HepG2 (cell line): ENCODE results near the gene DPM1. TPM values are rescaled to one million over a fixed set of nuclear protein-coding genes. Genes with fewer than 3 reads are reported as not detected.

Experiments used
- GATA4 ChIP-seq: sonication (generic); IDR thresholded peaks from 2 replicates; pipeline ENCODE4 v1.6.1; 2016; ENCODE audit warnings: antibody characterized with exemption, low read depth, borderline replicate concordance
- HBP1 ChIP-seq: IDR thresholded peaks from 2 replicates; pipeline ENCODE4 v1.6.1; 2016; ENCODE audit warnings: low read depth, control low read depth
- KLF12 ChIP-seq: sonication (generic); formaldehyde crosslinking; IDR thresholded peaks from 2 replicates; pipeline ENCODE4 v1.4.0; 2020; ENCODE audit warnings: missing genetic modification reagents, borderline replicate concordance
- MEIS2 ChIP-seq: sonication (generic); formaldehyde crosslinking; IDR thresholded peaks from 2 replicates; pipeline ENCODE4 v1.9.0; 2021; ENCODE audit warnings: mild to moderate bottlenecking, missing genetic modification reagents
- PATZ1 ChIP-seq: sonication (generic); formaldehyde crosslinking; IDR thresholded peaks from 2 replicates; pipeline ENCODE4 v1.4.0; 2020; ENCODE audit warnings: missing genetic modification reagents
- SMYD3 ChIP-seq: sonication (generic); formaldehyde crosslinking; IDR thresholded peaks from 2 replicates; pipeline ENCODE4 v1.8.1; 2023; ENCODE audit warnings: mild to moderate bottlenecking, missing genetic modification reagents
- SOX6 ChIP-seq, 2 experiments: fragments of 450-650 bp in 1 of 2; sonication (generic) in 1 of 2; formaldehyde crosslinking in 1 of 2; IDR thresholded peaks; 2 replicates each; pipeline versions ENCODE4 v1.4.0 to v1.6.1; 2017 to 2020; ENCODE audit warnings: antibody characterized with exemption in 1 of 2, mild to moderate bottlenecking in 1 of 2, missing genetic modification reagents in 1 of 2
- ZNF687 ChIP-seq: sonication (generic); formaldehyde crosslinking; IDR thresholded peaks from 2 replicates; pipeline ENCODE4 v1.5.1; 2020; ENCODE audit warnings: mild to moderate bottlenecking, missing genetic modification reagents, moderate library complexity
- ZNF891 ChIP-seq: sonication (generic); formaldehyde crosslinking; IDR thresholded peaks from 2 replicates; pipeline ENCODE4 v1.5.0; 2020; ENCODE audit warnings: mild to moderate bottlenecking, missing genetic modification reagents
- polyA plus RNA-seq, 8 experiments: library from polyadenylated mRNA; depleted of rRNA in 3 of 8; stranded (reverse) in 7 of 8; unstranded in 1 of 8; fragments of >200 nt; fragmentation: Illumina TruSeq in 4 of 8; extraction: Trizol in 4 of 8; gene quantifications; 2 replicates each; pipeline versions ENCODE4 v1.2.1 to v1.2.3, GENCODE V29; 2011 to 2016; ENCODE audit warnings: low read depth in 4 of 8, missing spikeins in 1 of 8, mixed read lengths in 1 of 8; ENCODE audit not compliant: insufficient read depth in 1 of 8
- total RNA-seq, 5 experiments: library from RNA; depleted of rRNA; stranded (reverse); fragments of >200 nt; fragmentation: Illumina TruSeq; extraction: Trizol; gene quantifications; 2 replicates each; pipeline ENCODE4 v1.2.3, GENCODE V29; 2016; ENCODE audit warnings: low read depth in 1 of 5
- TF ChIP-seq, protein P1 (sequence below): IDR thresholded peaks from 2 replicates; pipeline ENCODE4 v1.6.1; 2012; ENCODE audit warnings: low read length, improper control_type of control experiment
- TF ChIP-seq, protein P2 (sequence below): sonication (generic); formaldehyde crosslinking; IDR thresholded peaks from 2 replicates; pipeline ENCODE4 v1.9.0; 2022; ENCODE audit warnings: missing genetic modification reagents, mild to moderate bottlenecking, borderline replicate concordance

Gene DPM1
- total and polyA plus RNA-seq, 2 of the 13 experiments (the other 11 are each of a cell fraction or from before 2014, with no cell fraction given): 83.2 to 161 TPM

DNA sequence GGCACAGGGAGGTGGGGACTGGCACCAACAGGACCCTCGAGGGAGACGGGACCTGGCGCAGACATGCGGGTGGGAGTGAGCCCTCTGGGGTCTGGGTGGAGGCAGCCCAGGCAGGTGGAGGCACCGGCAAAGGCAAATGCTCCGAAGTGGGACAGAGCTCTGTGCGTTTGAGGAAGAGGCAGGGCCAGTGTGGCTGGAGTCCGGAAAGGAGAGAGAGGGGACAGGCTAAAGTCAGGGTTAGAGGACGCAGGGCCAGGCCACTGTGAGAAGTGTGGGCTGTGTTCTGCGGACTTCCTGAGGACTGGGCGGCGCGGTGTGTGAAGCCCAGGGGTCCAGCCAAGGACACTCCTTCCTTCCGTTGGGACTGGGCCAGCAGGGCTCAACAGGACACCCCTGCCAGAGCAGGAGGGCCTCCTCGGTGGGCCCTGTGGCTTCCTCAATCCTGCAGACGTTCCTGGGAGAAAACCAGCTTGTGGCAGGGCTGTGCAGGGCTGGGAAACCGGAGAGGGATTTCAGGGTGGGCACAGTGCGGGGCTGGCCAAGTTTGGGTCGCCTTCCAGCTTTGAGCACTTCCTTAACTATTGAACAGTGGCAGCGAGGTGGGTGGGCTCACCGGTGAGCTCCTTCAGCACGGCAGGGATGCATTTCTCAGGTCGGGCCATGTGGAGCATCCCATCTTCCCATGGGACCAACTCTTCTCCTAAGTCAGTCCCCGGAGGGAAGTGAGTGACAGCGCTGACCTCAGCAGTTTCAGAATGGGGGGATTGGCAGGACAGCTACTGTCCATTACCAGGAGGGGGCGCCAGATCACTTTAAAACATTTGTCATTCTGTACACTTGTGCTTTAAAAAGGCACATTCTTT is 22.8 kb upstream of the DPM1 start (continued):
- no peak; the same call in 1 of the 2 replicates for TF ChIP-seq ZNF891 (CRISPR knock-in tag)
- 0 out of 2 replicates have a peak, but pooled peaks have one; percentile 44 for TF ChIP-seq HBP1 (CRISPR knock-in tag)
- TF ChIP-seq PATZ1 (CRISPR knock-in tag): no peak
- no peak for TF ChIP-seq SOX6 (IDR thresholded peaks at IDR 0.05)
- no peak for TF ChIP-seq SOX6 (CRISPR knock-in tag; IDR thresholded peaks at IDR 0.05)
- peak; percentile 46 for TF ChIP-seq ZNF687
- no peak for TF ChIP-seq GATA4
- TF ChIP-seq, protein P1, sequence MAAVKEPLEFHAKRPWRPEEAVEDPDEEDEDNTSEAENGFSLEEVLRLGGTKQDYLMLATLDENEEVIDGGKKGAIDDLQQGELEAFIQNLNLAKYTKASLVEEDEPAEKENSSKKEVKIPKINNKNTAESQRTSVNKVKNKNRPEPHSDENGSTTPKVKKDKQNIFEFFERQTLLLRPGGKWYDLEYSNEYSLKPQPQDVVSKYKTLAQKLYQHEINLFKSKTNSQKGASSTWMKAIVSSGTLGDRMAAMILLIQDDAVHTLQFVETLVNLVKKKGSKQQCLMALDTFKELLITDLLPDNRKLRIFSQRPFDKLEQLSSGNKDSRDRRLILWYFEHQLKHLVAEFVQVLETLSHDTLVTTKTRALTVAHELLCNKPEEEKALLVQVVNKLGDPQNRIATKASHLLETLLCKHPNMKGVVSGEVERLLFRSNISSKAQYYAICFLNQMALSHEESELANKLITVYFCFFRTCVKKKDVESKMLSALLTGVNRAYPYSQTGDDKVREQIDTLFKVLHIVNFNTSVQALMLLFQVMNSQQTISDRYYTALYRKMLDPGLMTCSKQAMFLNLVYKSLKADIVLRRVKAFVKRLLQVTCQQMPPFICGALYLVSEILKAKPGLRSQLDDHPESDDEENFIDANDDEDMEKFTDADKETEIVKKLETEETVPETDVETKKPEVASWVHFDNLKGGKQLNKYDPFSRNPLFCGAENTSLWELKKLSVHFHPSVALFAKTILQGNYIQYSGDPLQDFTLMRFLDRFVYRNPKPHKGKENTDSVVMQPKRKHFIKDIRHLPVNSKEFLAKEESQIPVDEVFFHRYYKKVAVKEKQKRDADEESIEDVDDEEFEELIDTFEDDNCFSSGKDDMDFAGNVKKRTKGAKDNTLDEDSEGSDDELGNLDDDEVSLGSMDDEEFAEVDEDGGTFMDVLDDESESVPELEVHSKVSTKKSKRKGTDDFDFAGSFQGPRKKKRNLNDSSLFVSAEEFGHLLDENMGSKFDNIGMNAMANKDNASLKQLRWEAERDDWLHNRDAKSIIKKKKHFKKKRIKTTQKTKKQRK: no peak
- peak; percentile 56 for TF ChIP-seq MEIS2 (CRISPR knock-in tag)
- TF ChIP-seq, protein P2, sequence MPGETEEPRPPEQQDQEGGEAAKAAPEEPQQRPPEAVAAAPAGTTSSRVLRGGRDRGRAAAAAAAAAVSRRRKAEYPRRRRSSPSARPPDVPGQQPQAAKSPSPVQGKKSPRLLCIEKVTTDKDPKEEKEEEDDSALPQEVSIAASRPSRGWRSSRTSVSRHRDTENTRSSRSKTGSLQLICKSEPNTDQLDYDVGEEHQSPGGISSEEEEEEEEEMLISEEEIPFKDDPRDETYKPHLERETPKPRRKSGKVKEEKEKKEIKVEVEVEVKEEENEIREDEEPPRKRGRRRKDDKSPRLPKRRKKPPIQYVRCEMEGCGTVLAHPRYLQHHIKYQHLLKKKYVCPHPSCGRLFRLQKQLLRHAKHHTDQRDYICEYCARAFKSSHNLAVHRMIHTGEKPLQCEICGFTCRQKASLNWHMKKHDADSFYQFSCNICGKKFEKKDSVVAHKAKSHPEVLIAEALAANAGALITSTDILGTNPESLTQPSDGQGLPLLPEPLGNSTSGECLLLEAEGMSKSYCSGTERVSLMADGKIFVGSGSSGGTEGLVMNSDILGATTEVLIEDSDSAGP (CRISPR knock-in tag): no peak; the same call in 1 of the 2 replicates
- TF ChIP-seq SMYD3: no peak
- TF ChIP-seq KLF12: no peak
